NCI-H146 treated with DMSO at 0.1 percent for 48 hours (cell line): ENCODE data around the gene SECISBP2.
A peak's percentile ranks its signal among the peaks of the same experiment; 100 is the strongest.
"Not testable (repeated sequence)": the region's sequence is repeated elsewhere in the genome, so short reads cannot be mapped to it uniquely, and the experiment has no call there.

ENCODE experiments used
- DNase-seq: peaks from one replicate; lab custom pipeline; 2025; ENCODE audit not compliant: unreplicated experiment; lab: John Stamatoyannopoulos, UW

The SECISBP2 gene

GRCh38 chr9:89318123-89319014 lies at the start of gene SECISBP2:
TSS of gene SECISBP2 (plus strand) at chr9:89318500. CDS start at chr9:89318577, 77 bp downstream.
- peak; percentile 86 for DNase-seq

- no peak for DNase-seq
These were observed 44.6 kb upstream of the SECISBP2 start for GRCh38 chr9:89273528-89274279.

- no peak for DNase-seq
These were observed 43.5 kb upstream of the SECISBP2 start for GRCh38 chr9:89274838-89275237.

GRCh38 chr9:89276040-89276439 lies 42.3 kb upstream of the SECISBP2 start:
- not testable (repeated sequence) for DNase-seq

GRCh38 chr9:89277043-89277442 lies 41.3 kb upstream of the SECISBP2 start:
- no peak for DNase-seq

GRCh38 chr9:89277454-89277853 lies 40.8 kb upstream of the SECISBP2 start:
- DNase-seq: no peak

- DNase-seq: no peak
These were observed 39.7 kb upstream of the SECISBP2 start for GRCh38 chr9:89278551-89278950.

- no peak for DNase-seq
These were observed 39.1 kb upstream of the SECISBP2 start for GRCh38 chr9:89278997-89279739.

GRCh38 chr9:89281106-89281505 lies 37.2 kb upstream of the SECISBP2 start:
- DNase-seq: no peak

GRCh38 chr9:89282248-89282968 lies 35.9 kb upstream of the SECISBP2 start:
- DNase-seq: not testable (repeated sequence)

GRCh38 chr9:89284076-89284475 lies 34.2 kb upstream of the SECISBP2 start:
- DNase-seq: no peak

- DNase-seq: no peak
These were observed 26.6 kb upstream of the SECISBP2 start for GRCh38 chr9:89291741-89292140.

GRCh38 chr9:89293014-89293413 lies 25.3 kb upstream of the SECISBP2 start:
- DNase-seq: no peak

GRCh38 chr9:89295400-89295799 lies 22.9 kb upstream of the SECISBP2 start:
- no peak for DNase-seq

- not testable (repeated sequence) for DNase-seq
These were observed 16.3 kb upstream of the SECISBP2 start for GRCh38 chr9:89301996-89302395.

- DNase-seq: no peak
These were observed 14.1 kb upstream of the SECISBP2 start for GRCh38 chr9:89304020-89304833.

GRCh38 chr9:89304834-89305188 lies 13.5 kb upstream of the SECISBP2 start:
- DNase-seq: no peak

GRCh38 chr9:89305868-89306267 lies 12.4 kb upstream of the SECISBP2 start:
- DNase-seq: no peak

- no peak for DNase-seq
These were observed 9.1 kb upstream of the SECISBP2 start for GRCh38 chr9:89309166-89309565.
